ENCODE results near the gene TFDP3. TPM values are rescaled to one million over a fixed set of nuclear protein-coding genes. Genes with fewer than 3 reads are reported as not detected.

The TFDP3 gene
- not detected in 2 replicates for total RNA-seq

GRCh38 chrX:133218329-133218728, at the start of gene TFDP3:
Gene TFDP3 (minus strand): TSS chrX:133218354. CDS start chrX:133218259, 95 bp downstream.

Other genes with a start within 250 kb of the TFDP3 start
- gene USP26, start 121.2 kb downstream of the TFDP3 start, total RNA-seq: not detected in 2 replicates
- gene GPC4, start 197.1 kb upstream of the TFDP3 start, total RNA-seq: 0.34 and 0.74 TPM in 2 replicates